Smooth muscle cell (in vitro differentiated cells): ENCODE measurements around the gene CALU. TPM values are rescaled to one million over a fixed set of nuclear protein-coding genes. Genes with fewer than 3 reads are reported as not detected.

Experiments
- DNase-seq: peaks from one replicate; lab custom pipeline; 2025; ENCODE audit not compliant: unreplicated experiment; lab: John Stamatoyannopoulos, UW
- H2AFZ ChIP-seq: fragments of 200-600 bp; sonication (generic); 2 replicates; pipeline ENCODE4 v1.6.0; 2016; ENCODE audit warnings: antibody characterized with exemption, low read depth, mild to moderate bottlenecking
- H3F3A ChIP-seq: fragments of 200-600 bp; sonication (generic); 2 replicates; pipeline ENCODE4 v1.6.0; 2017; ENCODE audit warnings: antibody characterized with exemption, low read depth
- H3K27ac ChIP-seq: fragments of 200-600 bp; sonication (generic); 2 replicates; pipeline ENCODE4 v1.5.1; 2016; ENCODE audit warnings: low read depth, mild to moderate bottlenecking
- H3K27me3 ChIP-seq: fragments of 200-600 bp; sonication (generic); 2 replicates; pipeline ENCODE4 v1.6.1; 2016; ENCODE audit warnings: low read depth, mild to moderate bottlenecking
- H3K36me3 ChIP-seq: fragments of 200-600 bp; sonication (generic); 2 replicates; pipeline ENCODE4 v1.5.1; 2016; ENCODE audit warnings: low read depth
- H3K4me1 ChIP-seq: fragments of 200-600 bp; sonication (generic); 2 replicates; pipeline ENCODE4 v1.5.1; 2016; ENCODE audit warnings: low read depth
- H3K4me2 ChIP-seq: fragments of 200-600 bp; sonication (generic); 2 replicates; pipeline ENCODE4 v1.6.0; 2016; ENCODE audit warnings: mild to moderate bottlenecking
- H3K4me3 ChIP-seq: fragments of 200-600 bp; sonication (generic); 2 replicates; pipeline ENCODE4 v1.5.1; 2016; ENCODE audit warnings: mild to moderate bottlenecking
- H3K79me2 ChIP-seq: fragments of 200-600 bp; sonication (generic); 2 replicates; pipeline ENCODE4 v1.6.0; 2016; ENCODE audit warnings: low read depth, mild to moderate bottlenecking
- H3K9ac ChIP-seq: fragments of 200-600 bp; sonication (generic); 2 replicates; pipeline ENCODE4 v1.6.0; 2016; ENCODE audit warnings: low read depth
- H3K9me3 ChIP-seq: fragments of 200-600 bp; sonication (generic); replicated peaks from 2 replicates; pipeline ENCODE4 v1.5.1; 2016; ENCODE audit warnings: low read depth
- H4K20me1 ChIP-seq: fragments of 200-600 bp; sonication (generic); 2 replicates; pipeline ENCODE4 v1.6.0; 2016; ENCODE audit warnings: low read depth
- CTCF ChIP-seq: fragments of 200-600 bp; sonication (generic); IDR thresholded peaks from 2 replicates; pipeline ENCODE4 v1.5.1; 2017; ENCODE audit warnings: borderline replicate concordance, mild to moderate bottlenecking, antibody characterized with exemption; ENCODE audit not compliant: insufficient read depth, poor library complexity, severe bottlenecking
- WGBS: methylation state at CpG from one replicate; pipeline ENCODE4 v1.1.7; 2016; ENCODE audit warnings: low lambda C conversion rate; 5-methylcytosine and 5-hydroxymethylcytosine counted together
- polyA plus RNA-seq: library from polyadenylated mRNA; unstranded; fragments of >200 nt; fragmentation: Nextera tagmentation; extraction: Ambion mirVana; gene quantifications from 2 replicates; pipeline ENCODE4 v1.2.1, GENCODE V29; 2016
- total RNA-seq: library from RNA; depleted of rRNA; stranded (reverse); fragments of >200 nt; gene quantifications from 2 replicates; pipeline ENCODE4 v1.2.3, GENCODE V29; 2014

Gene CALU
- total and polyA plus RNA-seq, 2 experiments from 2014 or later, result 679 to 783 TPM

DNA sequence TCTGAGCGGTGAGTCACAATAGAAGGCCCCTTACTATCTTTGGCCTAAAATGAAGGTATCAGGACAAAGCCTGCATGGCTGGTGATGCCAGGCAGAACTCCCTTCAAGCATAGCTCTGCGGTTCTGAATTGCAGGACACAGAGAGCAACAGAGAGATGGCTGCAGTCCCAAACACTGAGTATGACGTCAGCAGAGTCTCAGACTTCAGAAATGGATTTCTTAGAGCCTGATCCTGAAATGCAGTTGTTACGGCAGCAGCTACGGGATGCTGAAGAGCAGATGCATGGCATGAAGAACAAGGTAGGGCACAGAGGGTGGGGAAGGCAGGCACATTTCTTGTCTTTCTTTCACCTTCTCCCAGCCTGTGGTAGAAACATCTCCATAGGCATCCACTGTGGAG, 66.1 kb downstream of the CALU start:
- H3K27ac ChIP-seq, result no peak overlapping the region
- H3K4me3 ChIP-seq, result no peak overlapping the region
- no peaks in the 10 kb centered on the region for H3K36me3 ChIP-seq
- no peaks in the 10 kb centered on the region for H3K79me2 ChIP-seq
- H3K27me3 ChIP-seq, result no peaks in the 10 kb centered on the region
- no peaks in the 10 kb centered on the region for H3F3A ChIP-seq
- no peak overlapping the region for H2AFZ ChIP-seq
- TF ChIP-seq CTCF, result no peak
- no peaks in the 10 kb centered on the region for H4K20me1 ChIP-seq
- H3K4me1 ChIP-seq, result no peaks in the 10 kb centered on the region
- DNase-seq, result no peak
- no peaks in the 10 kb centered on the region for H3K9me3 ChIP-seq
- no peak overlapping the region for H3K9ac ChIP-seq
- 98% methylated on average over 5 of the region's 5 CpGs for WGBS
- H3K4me2 ChIP-seq, result no peak overlapping the region

GRCh38 chr7:128807191-128807590, 68.0 kb downstream of the CALU start:
- no peaks in the 10 kb centered on the region for H3K27me3 ChIP-seq
- WGBS, result 91% methylated on average over 8 of the region's 8 CpGs

GRCh38 chr7:128809363-128809762, 70.2 kb downstream of the CALU start:
- no peaks in the 10 kb centered on the region for H3F3A ChIP-seq
- H3K4me1 ChIP-seq, result peaks cover 11% of the 10 kb centered on the region
- no peaks in the 10 kb centered on the region for H4K20me1 ChIP-seq
- no peak for DNase-seq
- WGBS, result 96% methylated on average over 3 of the region's 3 CpGs
- no peaks in the 10 kb centered on the region for H3K79me2 ChIP-seq
- H3K9me3 ChIP-seq, result no peaks in the 10 kb centered on the region
- H3K4me2 ChIP-seq, result no peak overlapping the region
- no peaks in the 10 kb centered on the region for H3K36me3 ChIP-seq
- H2AFZ ChIP-seq, result no peak overlapping the region
- no peak overlapping the region for H3K27ac ChIP-seq
- no peak for TF ChIP-seq CTCF
- no peak overlapping the region for H3K9ac ChIP-seq
- no peaks in the 10 kb centered on the region for H3K27me3 ChIP-seq
- H3K4me3 ChIP-seq, result no peak overlapping the region

More at GRCh38 chr7:128807191-128807590, 68.0 kb downstream of the CALU start:
- Histone ChIP-seq H3K4me1 (peaks cover 4% of the 10 kb centered on the region), H3K4me2 (no peak overlapping the region), H4K20me1 (no peaks in the 10 kb centered on the region), H2AFZ (no peak overlapping the region), H3K27ac (no peak overlapping the region), H3K9ac (no peak overlapping the region), H3K4me3 (no peak overlapping the region), H3K79me2 (no peaks in the 10 kb centered on the region), H3K9me3 (no peaks in the 10 kb centered on the region), H3K36me3 (no peaks in the 10 kb centered on the region), H3F3A (no peaks in the 10 kb centered on the region)
- no peak for DNase-seq
- no peak for TF ChIP-seq CTCF

DNA sequence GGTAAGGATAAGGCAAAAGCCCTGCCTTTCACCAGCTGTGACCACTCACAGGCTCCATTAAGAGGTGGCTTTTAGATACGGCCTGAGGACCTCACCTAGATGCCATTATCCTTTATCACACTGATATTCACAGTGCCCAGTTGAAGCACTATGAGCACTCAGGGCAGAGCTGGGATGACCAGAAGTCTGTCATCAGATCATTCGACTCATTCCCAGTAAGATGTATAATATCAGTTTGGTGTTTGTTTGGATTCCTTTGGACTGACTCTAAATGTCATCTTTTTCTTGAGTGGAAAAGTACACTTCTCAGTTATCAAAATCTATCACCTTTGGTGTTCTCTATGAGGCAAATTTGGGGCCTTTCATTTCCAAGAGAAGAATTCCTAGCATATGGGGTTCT, 71.3 kb downstream of the CALU start:
- DNase-seq, result no peak

More for the DNA sequence above, 71.3 kb downstream of the CALU start:
- Histone ChIP-seq H3K27ac (no peak overlapping the region), H2AFZ (no peak overlapping the region), H3K27me3 (no peaks in the 10 kb centered on the region), H3F3A (no peaks in the 10 kb centered on the region), H3K9ac (no peak overlapping the region), H3K4me2 (no peak overlapping the region), H3K9me3 (no peaks in the 10 kb centered on the region), H3K36me3 (no peaks in the 10 kb centered on the region), H3K4me1 (peaks cover 11% of the 10 kb centered on the region), H4K20me1 (no peaks in the 10 kb centered on the region), H3K79me2 (no peaks in the 10 kb centered on the region), H3K4me3 (no peak overlapping the region)
- TF ChIP-seq CTCF, result no peak
- WGBS, result 88% methylated on average over 2 of the region's 2 CpGs
